GM18520 (cell line): ENCODE measurements around the gene ZNF45.
"Not testable (repeated sequence)": the region's sequence is repeated elsewhere in the genome, so short reads cannot be mapped to it uniquely, and the experiment has no call there.

ENCODE experiments used
- ATAC-seq: cut with Tn5 transposase; IDR thresholded peaks from one replicate; pipeline ENCODE4 v1.9.1; 2021; ENCODE audit not compliant: unreplicated experiment

Gene ZNF45

DNA sequence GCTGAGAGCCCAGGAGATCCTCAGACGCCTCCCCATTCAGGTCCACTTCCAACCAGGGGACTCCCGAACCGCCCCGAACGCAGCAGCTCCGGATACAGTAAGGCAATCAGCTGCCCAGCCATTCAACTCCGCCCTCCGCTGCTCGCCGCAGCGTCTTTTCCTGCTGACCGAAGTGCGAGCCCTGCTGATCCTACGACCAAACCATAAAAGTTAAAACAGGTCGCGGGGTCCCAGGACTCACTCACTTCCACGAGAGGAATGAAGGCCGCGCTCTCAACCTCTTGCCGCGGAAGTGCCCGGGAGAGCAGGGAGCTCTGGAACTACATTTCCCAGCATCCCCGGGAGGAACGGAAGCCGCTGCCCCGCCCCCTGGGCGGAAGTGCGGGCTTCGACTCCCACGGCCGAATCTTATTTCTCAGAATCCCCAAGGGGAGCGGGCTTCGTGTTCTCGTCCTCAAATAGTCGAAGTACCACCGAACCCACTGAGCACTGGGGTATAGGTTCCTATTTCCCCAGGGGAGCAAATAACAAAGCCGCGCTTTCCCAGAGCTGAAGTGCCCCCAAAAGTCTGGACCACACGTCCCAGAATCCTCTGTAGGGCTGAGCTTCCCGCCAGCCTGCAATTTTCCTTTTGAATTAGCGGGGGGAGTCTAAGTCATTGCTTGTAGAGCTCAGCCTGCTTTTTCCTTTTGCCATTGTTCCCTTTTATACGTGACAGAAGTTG is at the start of gene ZNF45:
Gene ZNF45, minus strand, starts transcription at position 298 of the 724 bp plus-strand sequence. CDS start 13,097 bp downstream, outside the sequence.
- ATAC-seq = peak; percentile 87

DNA sequence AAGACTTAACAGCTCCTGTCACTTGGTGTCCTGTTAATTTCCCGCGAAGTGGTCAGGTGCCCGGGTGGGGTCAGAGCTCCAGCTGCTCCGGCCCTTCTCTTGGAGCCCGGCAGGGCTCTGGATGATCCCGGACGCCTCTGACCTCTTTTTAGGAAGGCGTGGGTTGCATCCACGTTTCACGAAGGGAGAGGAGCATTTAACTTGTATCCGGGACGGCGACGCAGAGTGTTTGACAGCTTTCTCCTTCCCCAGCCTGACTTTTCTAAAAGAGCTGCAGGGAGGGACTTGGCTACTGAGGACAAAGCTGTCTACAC is 49.6 kb upstream of the ZNF45 start:
- no peak for ATAC-seq

DNA sequence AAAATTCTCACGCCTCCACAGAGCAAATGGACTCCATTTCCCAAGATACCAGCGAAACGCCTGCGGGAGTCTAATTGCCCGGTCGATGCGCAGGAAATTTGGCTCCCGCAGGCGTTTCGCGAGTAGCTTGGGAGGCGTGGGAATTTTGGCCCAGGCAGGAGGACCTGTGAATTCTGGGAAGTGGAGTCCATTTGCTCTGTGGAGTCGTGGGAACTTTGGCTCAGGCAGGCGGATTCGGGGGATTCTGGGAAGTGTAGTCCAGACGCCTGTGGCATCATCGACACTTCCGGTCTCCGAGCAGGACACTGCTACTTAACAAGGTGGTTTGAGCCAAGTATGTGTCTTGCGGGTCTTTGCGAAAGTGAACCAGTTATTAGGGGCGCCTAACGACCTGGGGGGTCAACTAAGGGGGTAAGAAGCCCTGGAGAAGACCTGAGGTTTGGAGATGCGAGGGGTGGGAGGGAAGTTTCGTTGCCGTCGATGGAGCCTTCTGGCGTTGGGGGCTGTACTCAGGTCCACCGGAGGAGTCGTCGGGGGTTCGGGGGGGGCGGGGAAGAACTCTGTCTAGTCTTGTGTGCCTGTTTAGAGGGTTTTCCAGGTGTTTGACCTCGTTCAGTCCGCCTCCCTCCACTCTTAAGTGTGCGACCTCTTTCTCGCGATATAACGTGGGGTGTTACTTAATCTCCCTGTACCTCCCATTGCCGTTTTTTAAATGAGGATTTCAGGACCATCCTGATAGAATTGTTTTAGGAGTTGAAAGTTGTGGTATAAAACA is 49.0 kb upstream of the ZNF45 start, which contains the start of gene ZNF155:
Gene ZNF155, plus strand, starts transcription at position 277 of the 775 bp plus-strand sequence. CDS start 4,356 bp downstream, outside the sequence.
- peak; percentile 78 for ATAC-seq

DNA sequence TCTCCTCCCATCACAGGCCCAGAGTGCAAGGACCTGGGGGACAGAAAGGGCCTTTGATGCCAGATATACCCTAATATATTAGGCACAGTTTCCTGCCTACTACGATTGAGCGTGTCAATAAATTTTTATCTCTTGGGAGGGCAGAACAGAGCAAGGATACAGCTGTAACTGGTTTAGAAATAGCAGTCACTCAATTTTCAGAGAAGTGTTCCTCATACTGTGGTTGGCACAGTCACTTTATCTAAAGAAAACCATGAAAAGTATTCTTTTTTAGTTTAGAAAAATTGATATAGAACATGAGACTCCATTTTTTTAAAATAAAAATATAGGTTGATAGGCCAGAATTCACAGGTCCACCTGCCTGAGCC is 48.4 kb upstream of the ZNF45 start:
- no peak for ATAC-seq

DNA sequence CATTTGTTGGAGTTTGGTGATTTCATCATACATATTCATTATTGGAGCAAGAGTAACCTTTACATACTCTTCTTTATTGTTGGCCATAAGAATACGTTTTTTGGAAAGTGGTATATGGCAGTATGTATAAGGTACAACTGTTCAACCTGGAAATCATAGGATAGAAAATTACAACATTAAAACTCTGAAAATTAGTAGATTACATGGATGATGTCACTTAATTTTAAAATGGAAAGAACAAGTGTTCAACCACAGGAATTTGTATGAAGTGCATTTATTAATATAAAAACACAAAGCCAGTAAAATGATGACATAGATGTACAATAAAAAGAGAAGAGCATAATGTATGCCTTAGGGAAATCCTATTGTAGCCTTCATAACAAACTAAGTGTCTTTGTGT is 41.6 kb upstream of the ZNF45 start:
- ATAC-seq = no peak

DNA sequence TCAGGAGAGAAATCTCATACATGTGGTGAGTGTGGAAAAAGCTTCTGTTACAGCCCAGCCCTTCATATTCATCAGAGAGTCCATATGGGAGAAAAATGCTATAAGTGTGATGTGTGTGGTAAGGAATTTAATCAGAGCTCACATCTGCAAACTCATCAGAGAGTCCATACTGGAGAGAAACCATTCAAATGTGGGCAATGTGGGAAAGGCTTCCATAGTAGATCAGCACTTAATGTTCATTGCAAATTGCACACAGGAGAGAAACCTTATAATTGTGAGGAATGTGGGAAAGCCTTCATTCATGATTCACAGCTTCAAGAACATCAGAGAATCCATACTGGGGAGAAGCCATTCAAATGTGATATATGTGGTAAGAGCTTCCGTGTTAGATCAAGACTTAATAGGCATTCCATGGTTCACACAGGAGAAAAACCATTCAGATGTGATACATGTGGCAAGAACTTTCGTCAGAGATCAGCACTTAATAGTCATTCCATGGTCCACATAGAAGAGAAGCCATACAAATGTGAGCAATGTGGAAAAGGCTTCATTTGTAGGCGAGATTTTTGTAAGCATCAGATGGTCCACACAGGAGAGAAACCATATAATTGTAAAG is 31.1 kb upstream of the ZNF45 start:
- no peak for ATAC-seq

DNA sequence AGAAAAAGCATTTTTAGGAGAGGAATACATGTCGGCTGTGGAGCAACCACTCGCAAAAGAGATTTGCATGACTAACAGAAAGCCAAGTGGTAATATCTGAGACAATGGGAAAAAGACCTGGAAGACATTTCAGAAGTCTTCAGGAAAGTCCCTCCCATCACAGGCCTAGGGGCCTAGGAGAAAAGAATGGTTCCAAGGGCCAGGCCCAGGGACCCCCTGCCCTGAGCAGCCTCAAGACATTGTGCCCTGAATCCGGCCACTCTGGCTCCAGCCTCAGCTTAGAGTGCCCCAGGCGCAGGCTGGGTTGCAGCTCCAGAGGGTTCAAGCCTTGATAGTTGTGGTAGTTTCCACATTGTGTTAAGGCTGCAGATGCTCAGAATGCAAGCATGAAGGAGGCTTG is 25.3 kb upstream of the ZNF45 start:
- no peak for ATAC-seq

DNA sequence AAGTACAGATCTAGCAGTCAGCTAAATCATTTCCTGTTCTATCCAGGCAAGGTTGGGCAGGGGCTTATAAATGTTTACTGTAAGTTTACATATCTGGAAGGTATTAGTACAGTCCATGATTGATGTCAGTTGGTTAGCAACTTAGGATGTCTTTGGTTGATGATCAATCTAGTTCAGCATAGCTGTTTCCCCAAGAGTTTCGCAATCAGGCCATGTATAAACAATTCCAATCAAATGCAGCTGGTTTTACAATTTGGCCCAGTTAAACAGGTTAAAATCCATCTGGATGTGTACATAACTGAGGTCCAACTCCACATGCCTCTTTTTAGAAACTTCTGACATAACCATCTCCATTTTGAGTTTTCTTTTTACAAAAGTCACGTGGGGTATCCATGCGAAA is 22.8 kb upstream of the ZNF45 start:
- ATAC-seq = no peak

DNA sequence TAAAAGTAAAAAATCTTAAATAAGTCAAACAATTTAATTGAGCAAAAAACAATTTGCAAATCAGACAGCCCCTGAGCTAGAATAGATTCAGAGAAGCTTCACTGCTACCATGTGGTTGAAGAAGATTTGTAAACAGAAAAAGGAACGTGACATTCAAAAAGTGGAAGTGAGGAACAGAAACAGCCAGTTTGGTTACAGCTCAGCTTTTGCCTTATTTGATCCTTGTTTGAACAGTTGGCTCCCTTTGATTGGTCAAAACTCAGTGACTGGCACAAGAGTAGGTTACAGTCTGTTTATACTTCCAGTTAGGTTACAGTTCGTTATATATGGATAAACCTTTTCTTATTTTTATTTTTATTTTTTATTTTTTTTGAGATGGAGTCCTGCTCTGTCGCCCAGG is 21.7 kb upstream of the ZNF45 start:
- no peak for ATAC-seq

DNA sequence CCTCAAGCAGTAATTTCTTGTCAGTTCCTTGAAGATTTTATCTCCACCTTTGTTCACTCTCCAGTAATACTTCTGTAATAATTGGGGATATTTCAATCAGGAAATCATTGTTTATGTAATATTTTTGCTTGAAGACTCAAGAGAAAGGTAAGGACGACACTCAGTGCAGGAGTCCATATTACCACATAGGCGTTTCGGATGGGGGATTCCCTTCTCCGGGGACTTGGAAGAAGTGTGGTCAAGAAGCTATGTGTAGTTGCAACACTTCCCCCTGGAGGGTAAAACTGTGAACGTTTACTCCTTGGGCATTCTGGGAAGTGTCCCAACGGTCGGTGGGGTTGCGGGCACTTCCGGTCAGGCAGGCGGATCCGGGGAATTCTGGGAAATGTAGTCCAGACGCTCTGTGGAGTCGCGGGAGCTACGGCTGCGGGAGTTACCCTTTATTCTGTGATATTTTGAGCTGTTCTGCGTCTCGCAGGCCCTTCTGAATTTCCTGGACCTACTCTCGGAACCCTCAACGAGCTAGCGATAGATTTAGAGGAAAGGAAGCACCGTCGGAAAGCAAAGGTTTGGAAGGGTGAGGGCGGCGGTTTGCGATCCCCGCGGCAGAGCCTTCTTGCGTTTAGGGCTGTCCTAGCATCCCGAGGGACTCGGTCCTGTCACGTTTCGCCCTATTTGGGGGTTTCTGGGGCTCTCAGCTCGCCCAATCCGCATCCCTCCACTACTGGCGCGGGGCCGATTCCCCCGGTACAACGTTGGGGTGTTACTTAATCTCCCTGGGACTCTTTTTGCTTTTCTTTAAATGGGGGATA is 16.0 kb upstream of the ZNF45 start, which contains the start of gene ZNF221:
Gene ZNF221, plus strand, starts transcription at position 395 of the 812 bp plus-strand sequence. CDS start 11,499 bp downstream, outside the sequence.
- no peak for ATAC-seq

DNA sequence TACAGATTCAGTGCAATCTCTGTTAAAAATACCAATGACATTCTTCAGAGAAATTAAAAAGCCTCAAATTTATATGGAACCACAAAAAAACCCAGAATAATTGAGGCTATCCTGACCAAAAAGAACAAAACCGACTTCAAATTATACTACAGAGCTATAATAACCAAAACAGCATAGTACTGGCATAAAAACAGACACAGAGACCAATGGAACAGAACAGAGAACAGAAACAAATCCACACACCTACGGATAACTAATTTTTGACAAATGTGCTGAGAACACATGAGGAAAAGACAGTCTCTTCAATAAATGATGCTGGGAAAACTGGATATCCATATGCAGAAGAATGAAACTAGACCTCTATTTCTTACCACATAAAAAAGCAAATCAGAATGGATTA is 14.7 kb upstream of the ZNF45 start:
- ATAC-seq = not testable (repeated sequence)

DNA sequence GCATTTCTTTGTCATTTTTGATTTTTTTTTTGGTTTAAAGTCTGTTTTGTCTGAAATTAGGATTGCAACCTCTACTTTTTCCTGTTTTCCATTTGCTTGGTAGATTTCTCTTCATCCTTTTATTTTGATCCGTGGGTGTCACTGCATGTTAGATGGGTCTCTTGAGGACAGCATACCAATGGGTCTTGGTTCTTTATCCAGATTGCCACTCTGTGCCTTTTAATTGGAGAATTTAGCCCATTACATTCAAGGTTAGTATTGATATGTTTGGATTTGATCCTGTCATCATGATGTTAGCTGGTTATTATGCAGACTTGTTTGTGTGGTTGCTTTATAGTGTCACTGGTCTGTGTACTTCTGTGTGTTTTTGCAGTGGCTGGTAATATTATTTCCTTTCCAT is 12.3 kb upstream of the ZNF45 start:
- ATAC-seq = not testable (repeated sequence)

DNA sequence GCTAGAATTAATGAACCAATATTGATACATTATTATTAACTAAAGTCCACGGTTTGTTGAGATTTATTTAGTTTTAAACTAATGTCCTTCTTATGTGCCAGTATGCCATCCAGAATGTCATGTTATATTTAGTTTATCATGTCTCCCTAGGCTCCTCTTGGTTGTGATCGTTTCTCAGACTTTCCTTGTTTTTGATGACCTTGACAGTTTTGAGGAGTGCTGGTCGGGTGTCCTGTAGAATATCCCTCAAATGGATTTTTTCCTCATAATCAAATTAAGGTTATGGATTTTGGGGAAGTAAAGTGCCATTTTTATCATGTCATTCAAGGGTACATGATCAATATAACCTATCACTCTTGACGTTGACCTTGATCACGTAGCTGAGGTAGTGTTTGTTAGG is 6.1 kb upstream of the ZNF45 start:
- no peak for ATAC-seq

DNA sequence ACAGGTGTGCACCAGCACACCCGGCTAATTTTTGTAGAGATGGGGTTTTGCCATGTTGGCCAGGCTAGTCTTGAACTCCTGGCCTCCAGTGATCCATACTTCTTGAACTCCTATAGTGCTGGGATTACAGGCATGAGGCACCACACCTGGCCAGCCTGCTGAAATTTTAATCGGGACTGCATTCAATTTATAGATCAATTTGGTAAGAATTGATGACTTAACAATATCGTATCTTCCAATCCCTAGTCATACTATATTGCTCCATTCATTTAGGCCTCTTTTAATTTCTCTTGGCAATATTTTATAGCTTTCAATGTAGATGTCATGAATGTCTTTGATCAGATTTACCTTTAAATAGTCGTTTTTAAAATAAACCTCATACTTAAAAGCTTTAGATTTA is 5.6 kb upstream of the ZNF45 start:
- no peak for ATAC-seq

DNA sequence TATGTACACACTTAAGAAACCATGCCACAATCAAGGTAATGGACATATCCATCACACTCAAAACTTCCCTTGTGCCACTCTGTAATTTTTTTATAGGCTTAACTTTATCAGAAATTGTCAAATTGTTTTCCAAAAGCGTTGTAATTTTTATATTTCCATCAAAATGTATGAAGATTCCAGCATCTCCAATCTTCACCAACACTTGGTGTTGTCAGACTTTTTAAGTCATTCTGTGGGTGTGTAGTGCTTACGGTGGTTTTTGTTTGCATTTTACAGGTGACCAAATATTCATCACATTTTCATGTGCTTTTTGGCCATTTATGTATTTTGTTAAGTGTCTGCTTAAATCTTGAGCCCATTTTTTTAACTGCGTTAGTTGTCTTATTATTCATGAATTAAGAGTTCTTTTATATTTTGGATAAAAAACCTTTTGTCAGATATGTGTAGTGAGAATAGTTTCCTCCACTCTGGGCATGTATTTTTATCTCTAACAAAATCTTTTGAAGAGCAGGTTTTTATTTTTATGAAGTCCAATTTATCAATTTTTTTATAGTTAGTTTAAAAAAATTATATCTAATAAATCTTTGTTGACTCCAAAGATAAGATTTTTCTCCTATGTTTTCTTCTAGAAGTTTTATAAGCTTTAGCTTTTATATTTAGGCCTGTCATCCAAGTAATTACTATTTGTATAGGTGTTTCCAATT is 4.6 kb upstream of the ZNF45 start:
- no peak for ATAC-seq

DNA sequence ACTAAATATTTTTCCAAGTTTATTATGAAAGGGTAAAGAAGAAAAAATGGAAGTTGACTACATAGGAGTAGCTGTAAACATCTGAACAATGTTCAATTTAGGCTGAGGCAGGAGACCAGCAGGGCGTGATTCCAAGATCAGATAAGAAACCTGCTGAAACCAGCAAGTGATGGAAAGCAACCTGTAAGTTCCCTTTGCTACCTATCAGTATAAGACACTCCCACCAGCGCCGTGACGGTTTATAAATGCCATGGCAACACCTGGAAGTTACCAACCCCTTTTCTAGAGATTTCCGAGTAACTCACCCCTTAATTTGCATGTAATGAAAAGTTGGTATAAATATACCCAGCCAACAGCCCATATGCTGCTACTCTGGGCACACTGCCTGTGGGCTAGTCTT is 1.1 kb upstream of the ZNF45 start:
- ATAC-seq = no peak

DNA sequence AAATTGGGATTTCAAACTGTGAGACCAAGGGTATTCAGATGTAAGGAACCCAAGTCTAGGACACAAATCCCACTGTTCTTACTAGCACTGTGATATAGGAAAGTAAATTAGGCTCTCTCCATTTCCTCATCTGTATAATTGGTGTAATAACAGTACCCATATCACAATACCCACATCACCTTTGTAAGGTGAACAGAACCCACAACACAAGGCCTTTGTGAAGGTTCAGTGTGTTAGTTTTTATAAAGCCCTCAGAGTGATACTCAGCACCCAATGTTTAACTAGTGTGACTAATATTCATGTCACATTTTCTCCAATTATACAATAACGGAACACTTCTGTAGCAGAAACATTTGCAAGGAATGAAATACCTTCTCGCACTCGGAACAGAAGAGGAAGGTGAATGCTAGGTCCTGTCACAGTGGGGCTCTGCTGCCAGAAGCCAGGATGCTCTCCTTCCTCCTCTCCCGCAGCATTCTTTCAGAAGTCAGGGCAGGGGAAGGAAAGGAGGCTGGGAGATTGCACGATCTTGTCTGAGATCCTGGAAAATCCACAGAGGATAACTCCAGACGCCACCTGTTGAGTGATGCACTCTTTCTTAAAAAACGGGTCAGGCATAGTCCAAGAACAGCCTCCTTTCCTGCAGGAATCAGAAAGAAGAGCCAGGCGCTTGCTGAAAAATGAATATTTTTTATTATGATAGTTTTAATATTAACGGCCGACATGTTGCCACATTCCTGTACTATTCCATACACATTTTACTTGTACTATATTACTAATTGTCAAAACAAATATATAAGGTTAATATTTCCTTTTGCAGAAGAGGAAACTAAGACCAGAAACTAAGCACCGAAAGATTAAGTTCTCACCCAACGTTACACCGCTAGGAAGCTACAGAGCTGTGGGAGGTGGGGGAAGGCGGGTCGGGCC is 762 bp downstream of the ZNF45 start:
- ATAC-seq = no peak

DNA sequence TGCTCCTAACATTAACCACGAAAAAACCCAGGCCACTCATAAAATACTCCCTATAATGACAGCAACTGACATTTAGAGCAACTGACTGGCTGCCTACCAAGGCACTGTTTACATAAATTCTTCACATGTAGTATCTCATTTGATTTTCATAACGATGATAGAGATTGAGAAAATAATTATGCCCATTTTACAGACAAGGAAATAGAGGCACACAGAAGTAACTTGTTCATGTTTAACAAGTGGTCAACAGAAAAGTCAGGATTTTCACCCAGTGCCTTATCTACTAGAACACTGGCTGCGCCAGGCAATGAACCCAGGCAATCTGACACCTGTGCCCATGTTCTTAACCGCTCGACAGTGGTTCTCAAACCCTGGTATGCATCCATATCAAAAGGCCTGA is 6.3 kb downstream of the ZNF45 start:
- ATAC-seq = no peak

DNA sequence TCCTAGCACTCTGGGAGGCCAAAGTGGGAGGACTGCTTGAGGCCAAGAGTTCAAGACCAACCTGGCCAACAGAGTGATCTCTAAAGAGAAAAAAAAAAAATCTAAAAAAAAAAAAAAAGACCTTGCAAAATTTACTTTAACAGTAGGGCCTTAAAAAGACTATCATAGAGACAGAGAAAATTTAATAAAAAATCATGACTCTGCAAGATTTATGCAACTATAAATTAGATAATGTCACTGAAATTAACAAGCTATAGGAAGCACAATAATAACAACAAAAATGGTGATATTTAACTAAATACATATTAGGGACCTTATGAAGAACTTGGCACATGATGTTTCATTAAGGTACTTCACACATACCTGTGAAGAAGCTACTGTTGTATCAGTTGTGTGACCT is 11.2 kb downstream of the ZNF45 start:
- no peak for ATAC-seq
